Neural cell (in vitro differentiated cells): Measurements from ENCODE around the gene TNK2. TPM values are rescaled to one million over a fixed set of nuclear protein-coding genes. Genes with fewer than 3 reads are reported as not detected.

ENCODE experiments used
- H2AFZ ChIP-seq: fragments of 200-600, 300-800 bp; sonication (generic), shearing (Covaris generic); 2 replicates; pipeline ENCODE4 v1.6.0; 2014; ENCODE audit warnings: low read depth, mild to moderate bottlenecking, antibody characterized with exemption, low read length, moderate library complexity
- H3F3A ChIP-seq: fragments of 200-600 bp; shearing (Covaris generic); 2 replicates; pipeline ENCODE4 v1.6.1; 2016; ENCODE audit warnings: mild to moderate bottlenecking, moderate library complexity, mixed read lengths, antibody characterized with exemption, low read length; ENCODE audit not compliant: insufficient read depth, poor library complexity, severe bottlenecking
- H3K27ac ChIP-seq: fragments of 200-600, 300-800 bp; sonication (generic), shearing (Covaris generic); 2 replicates; pipeline ENCODE4 v1.5.1; 2014; ENCODE audit warnings: mild to moderate bottlenecking, low read length, moderate library complexity
- H3K27me3 ChIP-seq: fragments of 300-800, 200-600 bp; sonication (generic), shearing (Covaris generic); 2 replicates; pipeline ENCODE4 v1.6.0; 2014; ENCODE audit warnings: mild to moderate bottlenecking, low read depth, low read length, moderate library complexity; ENCODE audit not compliant: insufficient read depth
- H3K36me3 ChIP-seq: fragments of 300-800, 200-600 bp; sonication (generic), shearing (Covaris generic); 2 replicates; pipeline ENCODE4 v1.5.1; 2014; ENCODE audit warnings: mild to moderate bottlenecking, antibody characterized with exemption, low read length, moderate library complexity; ENCODE audit not compliant: insufficient read depth
- H3K4me2 ChIP-seq: fragments of 300-800, 200-600 bp; sonication (generic), shearing (Covaris generic); 2 replicates; pipeline ENCODE4 v1.6.0; 2014; ENCODE audit warnings: mild to moderate bottlenecking, low read length
- H3K4me3 ChIP-seq: fragments of 300-800, 200-600 bp; sonication (generic), shearing (Covaris generic); 2 replicates; pipeline ENCODE4 v1.5.1; 2014; ENCODE audit warnings: mild to moderate bottlenecking, low read length, moderate library complexity
- H3K79me2 ChIP-seq: fragments of 200-600 bp; shearing (Covaris generic); replicated peaks from 2 replicates; pipeline ENCODE4 v1.6.0; 2014; ENCODE audit warnings: mild to moderate bottlenecking, low read length, moderate library complexity; ENCODE audit not compliant: insufficient read depth
- H3K9ac ChIP-seq: fragments of 300-800, 200-600 bp; sonication (generic), shearing (Covaris generic); 2 replicates; pipeline ENCODE4 v1.6.1; 2016; ENCODE audit warnings: mild to moderate bottlenecking, low read length, mixed read lengths
- H3K9me2 ChIP-seq: fragments of 200-600 bp; shearing (Covaris generic); 2 replicates; pipeline ENCODE4 v1.6.1; 2016; ENCODE audit warnings: mild to moderate bottlenecking, low read length, mixed read lengths; ENCODE audit not compliant: insufficient read depth
- H3K9me3 ChIP-seq: fragments of 200-600, 300-800 bp; sonication (generic), shearing (Covaris generic); 2 replicates; pipeline ENCODE4 v1.6.1; 2016; ENCODE audit warnings: mild to moderate bottlenecking, mixed run types, low read length, moderate library complexity, mixed read lengths
- H4K20me1 ChIP-seq: fragments of 200-600 bp; shearing (Covaris generic); 2 replicates; pipeline ENCODE4 v1.6.1; 2016; ENCODE audit warnings: mild to moderate bottlenecking, mixed run types; ENCODE audit not compliant: insufficient read depth
- EP300 ChIP-seq: fragments of 450-650 bp; conservative IDR thresholded peaks from 2 replicates; pipeline ENCODE4 v1.6.1; 2014; ENCODE audit warnings: antibody characterized with exemption, mild to moderate bottlenecking, moderate library complexity; ENCODE audit not compliant: poor library complexity, severe bottlenecking
- EZH2 ChIP-seq: fragments of 200-600, 300-800 bp; shearing (Covaris generic), sonication (generic); IDR thresholded peaks from 2 replicates; pipeline ENCODE4 v1.6.1; 2014; ENCODE audit warnings: antibody characterized with exemption, low read length, borderline replicate concordance, mild to moderate bottlenecking; ENCODE audit not compliant: insufficient read depth, poor library complexity, severe bottlenecking
- MXI1 ChIP-seq: fragments of 450-650 bp; conservative IDR thresholded peaks from 2 replicates; pipeline ENCODE4 v1.6.1; 2014; ENCODE audit warnings: antibody characterized with exemption, mild to moderate bottlenecking; ENCODE audit not compliant: poor library complexity, severe bottlenecking
- POLR2AphosphoS5 ChIP-seq: IDR thresholded peaks from 2 replicates; pipeline ENCODE4 v1.6.1; 2012
- RAD21 ChIP-seq: fragments of 450-650 bp; conservative IDR thresholded peaks from 2 replicates; pipeline ENCODE4 v1.6.1; 2014; ENCODE audit warnings: antibody characterized with exemption, mild to moderate bottlenecking, moderate library complexity
- SMC3 ChIP-seq: fragments of 450-650 bp; conservative IDR thresholded peaks from 2 replicates; pipeline ENCODE4 v1.6.1; 2014; ENCODE audit warnings: antibody characterized with exemption, mild to moderate bottlenecking, moderate library complexity; ENCODE audit not compliant: poor library complexity
- TAF1 ChIP-seq: IDR thresholded peaks from 2 replicates; pipeline ENCODE4 v1.6.1; 2012; ENCODE audit warnings: low read depth
- polyA plus RNA-seq: library from polyadenylated mRNA; depleted of rRNA; stranded (reverse); fragments of >200 nt; gene quantifications from 2 replicates; pipeline ENCODE4 v1.2.3, GENCODE V29; 2014
- TF ChIP-seq, protein P1 (sequence below): fragments of 450-650 bp; IDR thresholded peaks from 2 replicates; pipeline ENCODE4 v1.5.1; 2014; ENCODE audit warnings: antibody characterized with exemption, mild to moderate bottlenecking, moderate library complexity; ENCODE audit not compliant: poor library complexity, severe bottlenecking
- TF ChIP-seq, protein P2 (sequence below): IDR thresholded peaks from 2 replicates; pipeline ENCODE4 v1.6.1; 2012; ENCODE audit warnings: borderline replicate concordance

Gene TNK2
- polyA plus RNA-seq, 1 donor from 2014 or later: 16.3 TPM

DNA sequence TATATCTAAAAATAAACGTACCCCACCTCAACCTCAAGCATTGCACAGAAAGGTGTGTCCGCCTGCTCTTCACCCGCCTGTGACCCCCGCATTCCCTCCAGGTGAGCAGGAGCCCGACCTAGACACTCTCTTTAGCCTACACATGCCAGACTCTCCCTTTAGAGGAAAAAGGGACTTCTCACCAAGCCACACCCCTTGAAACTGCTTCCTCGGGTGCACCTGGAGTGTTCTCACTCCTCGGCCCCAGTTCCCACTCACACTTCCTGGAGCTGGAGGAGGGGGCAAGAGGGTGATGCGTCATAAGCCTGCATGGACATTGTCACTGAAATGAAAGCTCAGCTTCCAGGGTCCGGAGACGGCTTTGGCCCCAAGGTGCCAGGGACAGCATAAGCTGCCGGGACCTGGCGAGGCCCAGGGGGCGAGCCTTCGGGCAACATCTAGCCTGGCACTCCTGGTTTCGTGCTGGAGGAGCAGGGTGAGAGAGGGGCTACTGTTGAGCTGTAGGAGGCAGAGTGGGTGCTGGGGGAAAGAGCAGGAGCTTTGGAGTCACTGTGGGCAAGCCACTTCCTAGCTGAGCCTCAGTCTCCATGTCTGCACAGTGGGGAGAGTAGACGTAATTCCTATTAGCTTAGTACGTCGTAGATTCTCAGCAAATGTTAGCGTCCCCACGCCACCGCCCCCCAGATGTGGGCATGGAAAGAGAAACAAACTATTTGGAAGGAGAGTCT is 86.8 kb downstream of the TNK2 start:
- no peak overlapping the region for H3K4me3 ChIP-seq
- no peak overlapping the region for H2AFZ ChIP-seq
- no peaks in the 10 kb centered on the region for H3K9me2 ChIP-seq
- no peaks in the 10 kb centered on the region for H3K9me3 ChIP-seq
- H4K20me1 ChIP-seq: no peaks in the 10 kb centered on the region
- H3K27me3 ChIP-seq: no peaks in the 10 kb centered on the region
- no peak overlapping the region for H3K4me2 ChIP-seq
- no peaks in the 10 kb centered on the region for H3K36me3 ChIP-seq
- no peak overlapping the region for H3K9ac ChIP-seq
- no peak for TF ChIP-seq POLR2AphosphoS5
- no peak overlapping the region for H3K27ac ChIP-seq
- no peaks in the 10 kb centered on the region for H3K79me2 ChIP-seq
- no peaks in the 10 kb centered on the region for H3F3A ChIP-seq

DNA sequence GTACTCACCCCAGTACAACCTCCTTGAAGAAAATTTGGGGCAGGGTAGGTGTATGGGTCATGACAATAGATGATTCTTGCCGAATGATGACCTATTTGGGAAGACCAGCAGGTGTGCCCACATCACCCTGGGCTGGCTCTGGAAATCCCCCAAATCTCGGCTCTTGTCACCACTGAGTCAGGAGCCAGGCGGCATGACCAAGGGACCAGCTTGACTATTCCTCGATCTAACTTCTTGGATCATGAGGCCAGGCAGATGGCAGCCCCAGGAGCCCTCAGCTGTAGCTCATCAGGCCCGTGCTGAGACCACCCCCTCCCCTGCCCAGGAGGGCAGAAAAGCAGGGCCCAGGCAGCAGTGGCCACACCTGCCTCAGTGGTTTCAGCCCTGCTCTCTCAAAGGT is 87.5 kb downstream of the TNK2 start:
- no peaks in the 10 kb centered on the region for H4K20me1 ChIP-seq
- no peak overlapping the region for H3K4me3 ChIP-seq
- TF ChIP-seq EP300: no peak
- TF ChIP-seq, protein P1, sequence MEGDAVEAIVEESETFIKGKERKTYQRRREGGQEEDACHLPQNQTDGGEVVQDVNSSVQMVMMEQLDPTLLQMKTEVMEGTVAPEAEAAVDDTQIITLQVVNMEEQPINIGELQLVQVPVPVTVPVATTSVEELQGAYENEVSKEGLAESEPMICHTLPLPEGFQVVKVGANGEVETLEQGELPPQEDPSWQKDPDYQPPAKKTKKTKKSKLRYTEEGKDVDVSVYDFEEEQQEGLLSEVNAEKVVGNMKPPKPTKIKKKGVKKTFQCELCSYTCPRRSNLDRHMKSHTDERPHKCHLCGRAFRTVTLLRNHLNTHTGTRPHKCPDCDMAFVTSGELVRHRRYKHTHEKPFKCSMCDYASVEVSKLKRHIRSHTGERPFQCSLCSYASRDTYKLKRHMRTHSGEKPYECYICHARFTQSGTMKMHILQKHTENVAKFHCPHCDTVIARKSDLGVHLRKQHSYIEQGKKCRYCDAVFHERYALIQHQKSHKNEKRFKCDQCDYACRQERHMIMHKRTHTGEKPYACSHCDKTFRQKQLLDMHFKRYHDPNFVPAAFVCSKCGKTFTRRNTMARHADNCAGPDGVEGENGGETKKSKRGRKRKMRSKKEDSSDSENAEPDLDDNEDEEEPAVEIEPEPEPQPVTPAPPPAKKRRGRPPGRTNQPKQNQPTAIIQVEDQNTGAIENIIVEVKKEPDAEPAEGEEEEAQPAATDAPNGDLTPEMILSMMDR: no peak
- TF ChIP-seq TAF1: no peak
- TF ChIP-seq RAD21: no peak
- no peak for TF ChIP-seq EZH2
- TF ChIP-seq POLR2AphosphoS5: no peak
- no peak for TF ChIP-seq MXI1
- TF ChIP-seq, protein P2, sequence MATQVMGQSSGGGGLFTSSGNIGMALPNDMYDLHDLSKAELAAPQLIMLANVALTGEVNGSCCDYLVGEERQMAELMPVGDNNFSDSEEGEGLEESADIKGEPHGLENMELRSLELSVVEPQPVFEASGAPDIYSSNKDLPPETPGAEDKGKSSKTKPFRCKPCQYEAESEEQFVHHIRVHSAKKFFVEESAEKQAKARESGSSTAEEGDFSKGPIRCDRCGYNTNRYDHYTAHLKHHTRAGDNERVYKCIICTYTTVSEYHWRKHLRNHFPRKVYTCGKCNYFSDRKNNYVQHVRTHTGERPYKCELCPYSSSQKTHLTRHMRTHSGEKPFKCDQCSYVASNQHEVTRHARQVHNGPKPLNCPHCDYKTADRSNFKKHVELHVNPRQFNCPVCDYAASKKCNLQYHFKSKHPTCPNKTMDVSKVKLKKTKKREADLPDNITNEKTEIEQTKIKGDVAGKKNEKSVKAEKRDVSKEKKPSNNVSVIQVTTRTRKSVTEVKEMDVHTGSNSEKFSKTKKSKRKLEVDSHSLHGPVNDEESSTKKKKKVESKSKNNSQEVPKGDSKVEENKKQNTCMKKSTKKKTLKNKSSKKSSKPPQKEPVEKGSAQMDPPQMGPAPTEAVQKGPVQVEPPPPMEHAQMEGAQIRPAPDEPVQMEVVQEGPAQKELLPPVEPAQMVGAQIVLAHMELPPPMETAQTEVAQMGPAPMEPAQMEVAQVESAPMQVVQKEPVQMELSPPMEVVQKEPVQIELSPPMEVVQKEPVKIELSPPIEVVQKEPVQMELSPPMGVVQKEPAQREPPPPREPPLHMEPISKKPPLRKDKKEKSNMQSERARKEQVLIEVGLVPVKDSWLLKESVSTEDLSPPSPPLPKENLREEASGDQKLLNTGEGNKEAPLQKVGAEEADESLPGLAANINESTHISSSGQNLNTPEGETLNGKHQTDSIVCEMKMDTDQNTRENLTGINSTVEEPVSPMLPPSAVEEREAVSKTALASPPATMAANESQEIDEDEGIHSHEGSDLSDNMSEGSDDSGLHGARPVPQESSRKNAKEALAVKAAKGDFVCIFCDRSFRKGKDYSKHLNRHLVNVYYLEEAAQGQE: no peak
- TF ChIP-seq SMC3: no peak

More for the DNA sequence above, 87.5 kb downstream of the TNK2 start:
- H2AFZ ChIP-seq: no peak overlapping the region
- H3K9ac ChIP-seq: no peak overlapping the region
- H3K27ac ChIP-seq: no peak overlapping the region
- no peaks in the 10 kb centered on the region for H3K27me3 ChIP-seq
- H3K9me2 ChIP-seq: no peaks in the 10 kb centered on the region
- no peak overlapping the region for H3K4me2 ChIP-seq
- no peaks in the 10 kb centered on the region for H3K79me2 ChIP-seq
- H3K9me3 ChIP-seq: no peaks in the 10 kb centered on the region
- no peaks in the 10 kb centered on the region for H3K36me3 ChIP-seq
- no peaks in the 10 kb centered on the region for H3F3A ChIP-seq
